Measurements from ENCODE around the gene PDZRN4.
"Not testable (repeated sequence)": the region's sequence is repeated elsewhere in the genome, so short reads cannot be mapped to it uniquely, and the experiment has no call there.

The PDZRN4 gene

GRCh38 chr12:41587574-41587973 lies 399.5 kb downstream of the PDZRN4 start:
- DNase-seq, result no peak

- no peak for DNase-seq
These were observed 401.8 kb downstream of the PDZRN4 start for GRCh38 chr12:41589878-41590277.

- DNase-seq, result no peak
These were observed 408.1 kb downstream of the PDZRN4 start for GRCh38 chr12:41596190-41596589.

- DNase-seq, result no peak
These were observed 416.7 kb downstream of the PDZRN4 start for GRCh38 chr12:41604830-41605229.

DNA sequence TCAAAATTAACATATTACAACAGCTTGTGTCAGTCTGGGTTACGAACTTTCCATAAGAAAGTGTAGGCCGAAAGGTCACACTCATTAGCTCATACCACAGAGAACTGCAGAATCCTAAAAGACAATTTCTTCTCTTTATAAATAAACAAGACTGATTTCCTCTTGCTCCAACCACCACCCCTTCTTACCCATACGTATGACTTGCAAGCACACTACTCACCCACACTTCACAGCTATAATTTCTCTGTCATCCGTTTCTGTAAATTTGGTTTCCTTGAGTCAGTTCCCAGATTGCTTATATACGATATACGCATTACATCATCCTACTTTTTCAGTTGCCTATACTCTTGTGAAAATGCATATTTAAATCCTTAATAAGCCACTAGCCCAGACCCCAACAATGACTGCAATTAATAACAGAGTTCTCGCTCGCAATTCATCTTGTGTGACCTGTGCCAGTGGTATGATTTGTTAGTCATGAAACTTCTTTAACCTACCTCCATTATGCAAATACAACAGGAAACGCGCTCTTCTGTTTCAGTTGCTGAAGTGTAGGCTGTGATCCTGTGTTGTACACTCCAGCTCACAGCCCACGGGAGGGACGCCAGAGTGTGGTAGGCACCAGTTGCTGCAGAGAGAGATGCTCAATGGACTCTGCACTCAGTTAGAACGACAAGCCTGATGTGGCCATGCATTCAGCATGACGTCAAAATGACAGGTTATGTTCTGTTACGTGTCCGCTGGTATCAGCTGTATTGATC lies 417.6 kb downstream of the PDZRN4 start:
- no peak for DNase-seq

GRCh38 chr12:41606468-41607445 lies 418.6 kb downstream of the PDZRN4 start:
- no peak for DNase-seq

DNA sequence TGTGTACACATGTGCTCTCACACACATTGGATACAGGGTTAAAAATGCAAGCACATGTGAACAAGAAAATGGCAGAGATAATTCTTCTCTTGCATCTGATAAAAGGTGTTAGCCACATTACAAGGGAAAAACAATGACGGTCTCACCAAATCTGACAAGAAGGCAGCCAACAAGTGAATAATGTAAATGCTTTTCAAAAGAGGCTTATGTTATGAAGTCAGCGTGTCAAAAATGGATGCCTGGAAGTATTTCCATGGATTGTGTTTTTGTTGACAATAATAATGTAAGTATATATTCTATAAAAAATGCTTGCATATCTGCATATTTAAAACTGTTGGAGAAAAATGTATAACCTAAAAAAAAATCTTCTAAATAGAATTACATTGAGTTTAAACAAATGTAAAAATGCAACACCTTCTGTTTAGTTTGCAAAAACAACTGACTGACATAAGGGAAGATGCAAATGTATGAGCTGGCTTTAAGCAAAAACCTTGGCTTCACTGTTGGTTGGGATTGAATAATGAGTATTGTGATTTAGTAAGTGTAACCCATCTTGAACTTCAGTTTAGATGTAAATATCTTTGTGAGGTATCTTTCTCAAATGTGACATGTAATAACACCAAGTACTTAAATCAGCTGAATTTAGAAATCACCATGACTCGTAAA lies 424.9 kb downstream of the PDZRN4 start:
- DNase-seq, result no peak

DNA sequence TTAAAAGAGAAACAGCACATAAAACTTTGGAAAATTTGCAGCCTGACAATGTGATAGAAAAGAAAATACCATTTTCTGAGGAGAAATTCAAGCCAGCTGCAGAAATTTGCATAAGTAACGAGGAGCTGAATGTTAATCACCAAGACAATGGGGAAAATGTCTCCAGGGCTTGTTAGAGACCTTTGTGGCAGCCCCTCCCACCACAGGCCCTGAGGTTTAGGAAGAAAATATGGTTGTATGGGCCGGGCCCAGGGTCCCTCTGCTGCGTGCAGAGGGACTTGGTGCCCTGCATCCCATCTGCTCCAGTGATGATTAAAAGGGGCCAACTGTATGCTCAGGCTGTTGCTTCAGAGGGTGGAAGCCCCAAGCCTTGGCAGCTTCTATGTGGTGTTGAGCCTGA lies 427.1 kb downstream of the PDZRN4 start:
- DNase-seq, result not testable (repeated sequence)

DNA sequence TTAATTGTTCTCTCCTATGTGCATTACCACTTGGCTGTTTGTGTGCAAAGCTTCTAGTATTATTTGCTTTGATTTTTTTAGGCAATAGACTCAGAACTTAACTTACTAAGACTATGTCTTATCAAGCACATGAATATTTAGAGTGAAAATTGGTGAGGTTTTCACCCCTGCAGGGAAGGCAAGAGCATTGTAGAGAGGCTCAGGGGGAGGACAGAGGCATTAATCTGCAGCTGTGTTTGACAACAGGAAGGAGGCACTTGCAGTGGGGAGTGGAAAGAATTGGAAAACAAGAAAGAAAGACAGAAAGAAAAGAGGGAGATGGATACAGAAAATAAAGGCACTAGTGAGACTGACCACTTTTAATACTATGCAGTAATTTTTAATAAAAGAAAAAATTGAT lies 431.6 kb downstream of the PDZRN4 start:
- DNase-seq, result no peak

GRCh38 chr12:41621291-41621690 lies 433.2 kb downstream of the PDZRN4 start:
- no peak for DNase-seq
